HepG2 (cell line): Measurements from ENCODE around the gene TMEFF1. TPM values are rescaled to one million over a fixed set of nuclear protein-coding genes. Genes with fewer than 3 reads are reported as not detected.

Experiments
- ATAC-seq: fragments of 200-7000 bp; cut with Tn5 transposase; 3 replicates; pipeline ENCODE4 v1.9.1; 2020; ENCODE audit warnings: mild to moderate bottlenecking, moderate library complexity
- BruUV-seq: library from RNA; stranded (reverse); fragments of 400-500 nt; replicated peaks from 2 replicates; lab custom pipeline; 2021; lab: Mats Ljungman, UMichigan
- CTCF ChIA-PET: fragments of 300-600 bp; formaldehyde crosslinking; extraction: SDS; loops from one replicate; lab custom pipeline; 2021; ENCODE audit warnings: low total read pairs, inconsistent platforms, low intra/inter-chr PET ratio; lab: Yijun Ruan, JAX
- POLR2A ChIA-PET: fragments of 350-600 bp; sonication (Branson Sonifier 250); formaldehyde crosslinking; loops from one replicate; lab custom pipeline; 2020; ENCODE audit warnings: antibody characterized with exemption, inconsistent platforms; lab: Yijun Ruan, JAX
- DNase-seq: peaks from one replicate; pipeline ENCODE4 v3.0.0-alpha.2; 2015; ENCODE audit warnings: low spot score
- FAIRE-seq: peaks from 3 replicates; lab custom pipeline; 2011; peaks lifted over from hg19 to GRCh38; lab: Jason Lieb, UNC
- H2AFZ ChIP-seq: one replicate; pipeline ENCODE4 v1.6.1; 2011; ENCODE audit warnings: low read length, inconsistent platforms
- H3K27ac ChIP-seq: fragments of 300-600 bp; 3 replicates; pipeline ENCODE4 v1.8.0; 2011; ENCODE audit warnings: mixed run types, mild to moderate bottlenecking, mixed read lengths, low read length, inconsistent platforms; ENCODE audit not compliant: insufficient read depth; ENCODE audit errors: extremely low read length
- H3K27me3 ChIP-seq, 2 experiments: fragments of 200-600 bp in 1 of 2; 2 replicates in 1 of 2; 3 replicates in 1 of 2; pipeline versions ENCODE4 v1.6.0 to v1.8.0; 2011; ENCODE audit warnings: low read length in 2 of 2, mild to moderate bottlenecking in 2 of 2, moderate library complexity in 2 of 2, inconsistent platforms in 1 of 2; ENCODE audit not compliant: insufficient read depth in 2 of 2, control insufficient read depth in 1 of 2
- H3K36me3 ChIP-seq, 2 experiments: fragments of 200-600 bp in 1 of 2; replicated peaks in 1 of 2; 2 replicates in 1 of 2; 3 replicates in 1 of 2; pipeline versions ENCODE4 v1.5.1 to v1.8.0; 2011; ENCODE audit warnings: low read length in 2 of 2, inconsistent platforms in 1 of 2; ENCODE audit not compliant: insufficient read depth in 2 of 2, control insufficient read depth in 1 of 2
- H3K4me1 ChIP-seq: 2 replicates; pipeline ENCODE4 v1.5.1; 2012; ENCODE audit warnings: low read length, inconsistent platforms; ENCODE audit not compliant: insufficient read depth
- H3K4me2 ChIP-seq: 2 replicates; pipeline ENCODE4 v1.6.0; 2011; ENCODE audit warnings: low read depth, low read length, inconsistent platforms
- H3K4me3 ChIP-seq, 3 experiments: fragments of 200-600 bp in 1 of 3; sonication (generic), shearing (Covaris generic) in 1 of 3; replicated peaks in 1 of 3; 2 replicates each; pipeline ENCODE4 v1.5.1; 2011 to 2016; ENCODE audit warnings: low read length in 3 of 3, inconsistent platforms in 2 of 3, low read depth in 2 of 3, mild to moderate bottlenecking in 2 of 3, control low read depth in 1 of 3, mixed read lengths in 1 of 3; ENCODE audit not compliant: insufficient read depth in 1 of 3
- H3K79me2 ChIP-seq: one replicate; pipeline ENCODE4 v1.6.1; 2011; ENCODE audit warnings: low read length, inconsistent platforms; ENCODE audit not compliant: insufficient read depth
- H3K9ac ChIP-seq: 2 replicates; pipeline ENCODE4 v1.6.0; 2011; ENCODE audit warnings: mild to moderate bottlenecking, low read depth, low read length, inconsistent platforms; ENCODE audit not compliant: insufficient read depth
- H3K9me3 ChIP-seq: 2 replicates; pipeline ENCODE4 v1.5.1; 2012; ENCODE audit warnings: mild to moderate bottlenecking, low read length
- H4K20me1 ChIP-seq: 2 replicates; pipeline ENCODE4 v1.6.0; 2011; ENCODE audit warnings: inconsistent platforms, mild to moderate bottlenecking, low read length, moderate library complexity; ENCODE audit not compliant: insufficient read depth
- AKAP8 ChIP-seq: sonication (generic); formaldehyde crosslinking; IDR thresholded peaks from 2 replicates; pipeline ENCODE4 v1.5.1; 2020; ENCODE audit warnings: mild to moderate bottlenecking, missing genetic modification reagents
- DR1 ChIP-seq: sonication (generic); formaldehyde crosslinking; IDR thresholded peaks from 2 replicates; pipeline ENCODE4 v1.8.0; 2021; ENCODE audit warnings: mild to moderate bottlenecking, missing genetic modification reagents, inconsistent platforms
- ZNF333 ChIP-seq: sonication (generic); formaldehyde crosslinking; IDR thresholded peaks from 2 replicates; pipeline ENCODE4 v1.4.0; 2020; ENCODE audit warnings: mild to moderate bottlenecking, missing genetic modification reagents, borderline replicate concordance
- ZNF615 ChIP-seq: sonication (generic); formaldehyde crosslinking; IDR thresholded peaks from 2 replicates; pipeline ENCODE4 v1.5.0; 2020; ENCODE audit warnings: mild to moderate bottlenecking, missing genetic modification reagents, borderline replicate concordance
- WGBS: methylation state at CpG from one replicate; pipeline ENCODE4 v1.1.6; 2017; ENCODE audit warnings: low lambda C conversion rate; 5-methylcytosine and 5-hydroxymethylcytosine counted together
- in situ Hi-C: cut with HindIII; loops from 2 replicates; pipeline ENCODE4 v1.10.0; 2017; ENCODE audit warnings: low pct_unique_long_range_greater_than_20kb; ENCODE audit not compliant: extremely low pct_ligation_motif_present
- intact Hi-C: fragments of 100-400 bp; cut with micrococcal nuclease; formaldehyde crosslinking; loops from one replicate; pipeline ENCODE4 v1.10.0; 2022; ENCODE audit not compliant: unreplicated experiment
- polyA plus RNA-seq, 8 experiments: library from polyadenylated mRNA; depleted of rRNA in 3 of 8; stranded (reverse) in 7 of 8; unstranded in 1 of 8; fragments of >200 nt; fragmentation: Illumina TruSeq in 4 of 8; extraction: Trizol in 4 of 8; gene quantifications; 2 replicates each; pipeline versions ENCODE4 v1.2.1 to v1.2.3, GENCODE V29; 2011 to 2016; ENCODE audit warnings: low read depth in 4 of 8, missing spikeins in 1 of 8, mixed read lengths in 1 of 8; ENCODE audit not compliant: insufficient read depth in 1 of 8
- total RNA-seq, 5 experiments: library from RNA; depleted of rRNA; stranded (reverse); fragments of >200 nt; fragmentation: Illumina TruSeq; extraction: Trizol; gene quantifications; 2 replicates each; pipeline ENCODE4 v1.2.3, GENCODE V29; 2016; ENCODE audit warnings: low read depth in 1 of 5

The TMEFF1 gene
- total and polyA plus RNA-seq, 2 of the 13 experiments (the other 11 are each of a cell fraction or from before 2014, with no cell fraction given): 0.87 to 1.9 TPM

DNA sequence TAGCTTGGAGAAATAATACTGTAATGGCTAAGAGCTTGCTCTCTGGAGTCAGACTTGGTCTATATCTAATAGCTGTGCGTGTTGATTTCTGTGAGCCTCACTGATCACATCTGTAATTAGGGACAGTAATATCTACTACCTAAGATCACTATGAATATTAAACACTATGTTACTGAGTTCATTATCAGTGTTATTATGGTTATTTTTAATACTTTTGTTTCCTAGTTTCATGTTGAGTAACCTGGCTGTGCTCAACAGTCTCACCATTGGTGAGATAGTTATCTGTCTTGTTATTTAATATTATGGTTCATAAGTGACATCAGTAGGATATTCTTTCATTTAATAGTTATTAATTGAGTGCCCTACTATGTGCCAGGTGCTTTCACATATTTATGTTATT lies 82.5 kb downstream of the TMEFF1 start:
- FAIRE-seq (no peak), ATAC-seq (no peak), DNase-seq (no peak)
- Histone ChIP-seq H3K9me3 (no peaks in the 10 kb centered on the region), H2AFZ (no peak overlapping the region), H3K27me3 (no peaks in the 10 kb centered on the region), H3K4me1 (no peaks in the 10 kb centered on the region), H3K9ac (no peak overlapping the region), H3K27ac (no peak overlapping the region), H3K4me2 (no peak overlapping the region), H3K4me3 (no peak overlapping the region)
- intact Hi-C loops: no loop called here
- in situ Hi-C loops: no loop called here
- CTCF ChIA-PET: no interaction called here
- WGBS: 89% methylated on average over 1 of the region's 1 CpG
- no TSS peak for BruUV-seq
- POLR2A ChIA-PET: no interaction called here
- TF ChIP-seq AKAP8 (no peak), DR1 (CRISPR knock-in tag) (no peak), ZNF615 (CRISPR knock-in tag) (no peak)
- TF ChIP-seq, all 625 proteins: peak for 0
- Histone ChIP-seq H4K20me1 (no peaks in the 10 kb centered on the region), H3K36me3 (no peaks in the 10 kb centered on the region), H3K79me2 (no peaks in the 10 kb centered on the region)

DNA sequence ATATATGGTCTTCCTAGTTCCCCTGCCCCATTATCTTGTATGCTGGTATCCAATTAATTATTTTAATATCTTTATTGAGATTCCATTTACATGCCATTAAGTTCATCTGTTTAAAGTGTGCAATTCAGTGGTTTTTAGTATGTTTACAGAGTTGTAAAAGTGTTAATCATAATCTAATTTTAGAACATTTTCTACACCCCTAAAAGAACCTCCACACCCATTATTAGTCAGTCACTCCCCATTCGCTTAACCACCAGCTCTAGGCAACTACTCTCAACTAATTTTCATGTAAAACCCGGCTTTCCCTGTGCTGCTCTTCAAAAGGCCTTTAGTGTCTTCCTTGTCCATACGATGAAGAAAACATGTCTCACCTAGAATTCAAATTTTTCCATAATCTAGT lies 84.1 kb downstream of the TMEFF1 start:
- no peak overlapping the region for H3K4me3 ChIP-seq
- 58% methylated on average over 3 of the region's 3 CpGs for WGBS
- no peaks in the 10 kb centered on the region for H3K79me2 ChIP-seq
- intact Hi-C loops (no loop called here), in situ Hi-C loops (no loop called here)
- ChIA-PET CTCF (no interaction called here), POLR2A (no interaction called here)
- no peak for ATAC-seq
- H2AFZ ChIP-seq: no peak overlapping the region
- no peaks in the 10 kb centered on the region for H3K9me3 ChIP-seq
- no peak for TF ChIP-seq ZNF333
- TF ChIP-seq, all 625 proteins: peak for 0
- BruUV-seq: no TSS peak
- no peak for DNase-seq
- FAIRE-seq: no peak
- H3K27me3 ChIP-seq: no peaks in the 10 kb centered on the region
- H3K4me2 ChIP-seq: no peak overlapping the region
- H3K9ac ChIP-seq: no peak overlapping the region
- no peaks in the 10 kb centered on the region for H3K4me1 ChIP-seq
- no peaks in the 10 kb centered on the region for H4K20me1 ChIP-seq
- H3K27ac ChIP-seq: no peak overlapping the region
- no peaks in the 10 kb centered on the region for H3K36me3 ChIP-seq
